ENCODE results near the gene EEPD1.
"Not testable (repeated sequence)": the region's sequence is repeated elsewhere in the genome, so short reads cannot be mapped to it uniquely, and the experiment has no call there.

EEPD1 gene

GRCh38 chr7:36214608-36215456, 61.8 kb downstream of the EEPD1 start:
- no peak for DNase-seq (ENCODE audit: low read depth)

- no peak for DNase-seq (ENCODE audit: low read depth)
Measured at GRCh38 chr7:36215457-36215765, 62.4 kb downstream of the EEPD1 start.

GRCh38 chr7:36216063-36216684, 63.1 kb downstream of the EEPD1 start:
- DNase-seq (ENCODE audit: low read depth), result no peak

- DNase-seq (ENCODE audit: low read depth), result no peak
Measured at GRCh38 chr7:36217211-36217960, 64.3 kb downstream of the EEPD1 start.

GRCh38 chr7:36217961-36218284, 64.9 kb downstream of the EEPD1 start:
- no peak for DNase-seq (ENCODE audit: low read depth)

GRCh38 chr7:36219429-36219828, 66.4 kb downstream of the EEPD1 start:
- DNase-seq (ENCODE audit: low read depth), result no peak

- no peak for DNase-seq (ENCODE audit: low read depth)
Measured at GRCh38 chr7:36223851-36224250, 70.8 kb downstream of the EEPD1 start.

- no peak for DNase-seq (ENCODE audit: low read depth)
Measured at GRCh38 chr7:36224934-36225858, 72.1 kb downstream of the EEPD1 start.

- no peak for DNase-seq (ENCODE audit: low read depth)
Measured at GRCh38 chr7:36226151-36226550, 73.1 kb downstream of the EEPD1 start.

GRCh38 chr7:36227223-36227622, 74.2 kb downstream of the EEPD1 start:
- DNase-seq (ENCODE audit: low read depth), result no peak

- no peak for DNase-seq (ENCODE audit: low read depth)
Measured at GRCh38 chr7:36228039-36228438, 75.0 kb downstream of the EEPD1 start.

- no peak for DNase-seq (ENCODE audit: low read depth)
Measured at GRCh38 chr7:36231406-36231805, 78.4 kb downstream of the EEPD1 start.

- DNase-seq (ENCODE audit: low read depth), result no peak
Measured at GRCh38 chr7:36232555-36232954, 79.5 kb downstream of the EEPD1 start.

- DNase-seq (ENCODE audit: low read depth), result no peak
Measured at GRCh38 chr7:36232971-36233550, 80.0 kb downstream of the EEPD1 start.

GRCh38 chr7:36236073-36236472, 83.0 kb downstream of the EEPD1 start:
- no peak for DNase-seq (ENCODE audit: low read depth)

- no peak for DNase-seq (ENCODE audit: low read depth)
Measured at GRCh38 chr7:36238138-36238537, 85.1 kb downstream of the EEPD1 start.

- DNase-seq (ENCODE audit: low read depth), result not testable (repeated sequence)
Measured at GRCh38 chr7:36243356-36243755, 90.3 kb downstream of the EEPD1 start.

- not testable (repeated sequence) for DNase-seq (ENCODE audit: low read depth)
Measured at GRCh38 chr7:36244001-36244400, 90.9 kb downstream of the EEPD1 start.

GRCh38 chr7:36244429-36244828, 91.4 kb downstream of the EEPD1 start:
- DNase-seq (ENCODE audit: low read depth), result no peak

GRCh38 chr7:36245684-36246299, 92.7 kb downstream of the EEPD1 start:
- no peak for DNase-seq (ENCODE audit: low read depth)

- no peak for DNase-seq (ENCODE audit: low read depth)
Measured at GRCh38 chr7:36249091-36249490, 96.0 kb downstream of the EEPD1 start.

Data from stimulated activated CD8-positive, alpha-beta memory T cell treated with anti-CD3 and anti-CD28 coated beads, Interleukin-15, amount 100 ng/mL, for 24 hours (primary cell).